Thyroid gland (tissue), 4 donors: ENCODE data around the gene P4HTM. TPM values are rescaled to one million over a fixed set of nuclear protein-coding genes. Genes with fewer than 3 reads are reported as not detected.

Source experiments
- DNase-seq, 2 donors: peaks; one replicate each; pipeline ENCODE4 v3.0.0-alpha.2; 2019
- H3K27ac ChIP-seq, 3 donors: fragments of 200-600 bp; sonication (generic); 1 replicate in 2 of 3; 2 replicates in 1 of 3; pipeline ENCODE4 v1.5.1; 2016 to 2019; ENCODE audit warnings: mild to moderate bottlenecking in 1 of 3, moderate library complexity in 1 of 3
- H3K27me3 ChIP-seq: fragments of 200-600 bp; sonication (generic); one replicate; pipeline ENCODE4 v1.5.1; 2019
- H3K36me3 ChIP-seq, 2 donors: fragments of 200-600 bp; sonication (generic); one replicate each; pipeline ENCODE4 v1.5.1; 2016 to 2019
- H3K4me1 ChIP-seq, 2 donors: fragments of 200-600 bp; sonication (generic); one replicate each; pipeline ENCODE4 v1.5.1; 2017 to 2019
- H3K4me3 ChIP-seq, 3 donors: fragments of 200-600 bp; sonication (generic); replicated peaks in 1 of 3; 1 replicate in 2 of 3; 2 replicates in 1 of 3; pipeline ENCODE4 v1.5.1; 2016; ENCODE audit warnings: mild to moderate bottlenecking in 1 of 3
- H3K9me3 ChIP-seq: fragments of 200-600 bp; sonication (generic); one replicate; pipeline ENCODE4 v1.5.1; 2017
- CTCF ChIP-seq, 6 experiments: fragments of 200-600 bp in 3 of 6; fragments of 450-650 bp in 3 of 6; sonication (generic) in 3 of 6; IDR thresholded peaks; one replicate each; pipeline ENCODE4 v1.5.1; 2016 to 2019; ENCODE audit warnings: antibody characterized with exemption in 6 of 6, mild to moderate bottlenecking in 2 of 6, inconsistent platforms in 1 of 6, moderate library complexity in 1 of 6
- POLR2A ChIP-seq, 2 donors: fragments of 450-650 bp; IDR thresholded peaks; one replicate each; pipeline ENCODE4 v1.6.1; 2017; ENCODE audit warnings: antibody characterized with exemption in 2 of 2, mild to moderate bottlenecking in 2 of 2, moderate library complexity in 1 of 2
- WGBS, 2 donors: methylation state at CpG; one replicate each; pipeline ENCODE4 v1.1.5; 2017; 5-methylcytosine and 5-hydroxymethylcytosine counted together
- intact Hi-C: fragments of 100-400 bp; cut with DNase I; formaldehyde crosslinking; loops from one replicate; pipeline ENCODE4 v1.15.1; 2023
- total RNA-seq, 4 donors: library from RNA; depleted of rRNA; stranded (reverse); fragments of >200 nt; gene quantifications; one replicate each; pipeline ENCODE4 v1.2.3, GENCODE V29; 2016

The P4HTM gene
- total RNA-seq, 4 donors from 2014 or later, result 73.5 to 117 (median 95.0) TPM

DNA sequence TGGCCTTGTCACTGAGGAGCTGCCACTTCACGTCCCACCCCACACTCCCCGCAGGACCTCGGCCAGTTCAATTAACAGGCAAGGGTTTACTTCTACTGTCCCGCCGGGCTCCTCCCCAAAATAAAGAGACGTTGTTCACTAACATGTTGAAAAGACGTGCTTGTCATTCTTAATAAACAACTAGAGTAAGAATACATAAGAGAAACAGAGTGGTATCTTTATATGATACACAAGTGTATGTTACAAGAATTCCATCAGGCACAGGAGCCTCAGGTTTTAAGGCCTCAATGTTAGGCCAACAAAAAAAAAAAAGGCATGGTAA, 39.5 kb downstream of the P4HTM start:
- H3K4me3 ChIP-seq, result no peak overlapping the region
- no peak for DNase-seq
- no peaks in the 10 kb centered on the region for H3K9me3 ChIP-seq
- H3K36me3 ChIP-seq, result peaks cover 49 to 51% of the 10 kb centered on the region in 2 donors
- no peaks in the 10 kb centered on the region for H3K27me3 ChIP-seq
- intact Hi-C loops, result loop anchor here (10.0 kb wide), 1 partner anchor 65 kb away; the partner anchor contains the start of gene QRICH1
- WGBS, 2 donors, result 2% methylated on average over 7 of the region's 7 CpGs
- TF ChIP-seq CTCF (IDR thresholded peaks at IDR 0.05), result peak in 1 of 6 experiments; percentile 10
- TF ChIP-seq POLR2A (IDR thresholded peaks at IDR 0.05), result no peak
- H3K4me1 ChIP-seq, result peaks cover 9 to 17% of the 10 kb centered on the region in 2 donors
- peak overlapping the region; percentile 46 to 85 (median 78) for H3K27ac ChIP-seq

DNA sequence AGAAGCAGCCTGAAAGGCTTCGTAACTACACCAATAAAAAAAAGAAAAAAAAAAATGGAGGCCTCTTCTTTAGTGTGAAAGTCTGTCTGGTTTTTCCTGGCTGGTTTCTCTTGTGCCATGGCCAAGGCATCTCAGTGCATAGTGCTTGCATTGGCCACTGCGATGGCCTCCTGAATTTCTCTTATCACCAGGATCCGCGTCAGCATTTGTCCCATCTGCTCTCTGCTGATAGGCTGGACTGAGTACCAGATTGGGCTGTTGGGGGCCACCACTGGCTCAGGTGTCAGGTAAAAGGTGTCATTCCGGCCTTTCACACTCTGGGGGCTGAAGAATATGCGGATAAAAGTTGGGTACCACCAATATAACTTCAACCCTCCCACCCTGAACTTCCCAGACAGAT, 40.3 kb downstream of the P4HTM start:
- no peak overlapping the region for H3K27ac ChIP-seq
- H3K4me3 ChIP-seq, result no peak overlapping the region
- H3K9me3 ChIP-seq, result no peaks in the 10 kb centered on the region
- no peak for DNase-seq
- 94% methylated on average over 6 of the region's 6 CpGs for WGBS, 2 donors
- H3K4me1 ChIP-seq, result peaks cover 9 to 17% of the 10 kb centered on the region in 2 donors
- TF ChIP-seq POLR2A (IDR thresholded peaks at IDR 0.05) (no peak), CTCF (IDR thresholded peaks at IDR 0.05) (no peak)
- H3K36me3 ChIP-seq, result peaks cover 43 to 47% of the 10 kb centered on the region in 2 donors
- intact Hi-C loops, result no loop called here
- no peaks in the 10 kb centered on the region for H3K27me3 ChIP-seq

- no peak for DNase-seq
- 85 to 87% methylated on average over 6 of the region's 6 CpGs for WGBS, 2 donors
- Histone ChIP-seq H3K27ac (no peak overlapping the region), H3K36me3 (peaks cover 34 to 44% of the 10 kb centered on the region in 2 donors), H3K27me3 (no peaks in the 10 kb centered on the region), H3K4me3 (no peak overlapping the region), H3K4me1 (peaks cover 9 to 17% of the 10 kb centered on the region in 2 donors), H3K9me3 (no peaks in the 10 kb centered on the region)
- intact Hi-C loops, result no loop called here
- TF ChIP-seq CTCF (IDR thresholded peaks at IDR 0.05), result no peak
- TF ChIP-seq POLR2A (IDR thresholded peaks at IDR 0.05), result no peak
These were observed 42.7 kb downstream of the P4HTM start for GRCh38 chr3:49032646-49033304.

GRCh38 chr3:49034650-49035049, 44.6 kb downstream of the P4HTM start:
- Histone ChIP-seq H3K27ac (no peak overlapping the region), H3K36me3 (peaks cover 34 to 44% of the 10 kb centered on the region in 2 donors), H3K4me3 (no peak overlapping the region), H3K9me3 (no peaks in the 10 kb centered on the region), H3K27me3 (no peaks in the 10 kb centered on the region), H3K4me1 (peaks cover 0 to 3% of the 10 kb centered on the region in 2 donors)
- no peak for DNase-seq
- TF ChIP-seq POLR2A (IDR thresholded peaks at IDR 0.05) (no peak), CTCF (IDR thresholded peaks at IDR 0.05) (no peak)
- intact Hi-C loops, result no loop called here
- 83 to 91% methylated on average over 2 of the region's 2 CpGs for WGBS, 2 donors

GRCh38 chr3:49035281-49035680, 45.2 kb downstream of the P4HTM start:
- Histone ChIP-seq H3K4me3 (no peak overlapping the region), H3K9me3 (no peaks in the 10 kb centered on the region), H3K27ac (no peak overlapping the region), H3K36me3 (peaks cover 30 to 44% of the 10 kb centered on the region in 2 donors), H3K4me1 (no peaks in the 10 kb centered on the region), H3K27me3 (no peaks in the 10 kb centered on the region)
- 98% methylated on average over 3 of the region's 3 CpGs for whole genome bisulfite sequencing, 2 donors
- intact Hi-C loops, result no loop called here
- no peak for DNase-seq
- TF ChIP-seq CTCF (IDR thresholded peaks at IDR 0.05) (no peak), POLR2A (IDR thresholded peaks at IDR 0.05) (no peak)
